Amniotic stem cell (primary cell): ENCODE measurements around the gene HTRA1.
A peak's percentile ranks its signal among the peaks of the same experiment; 100 is the strongest.

Experiments
- DNase-seq: peaks from one replicate; lab custom pipeline; 2025; lab: John Stamatoyannopoulos, UW

The HTRA1 gene

DNA sequence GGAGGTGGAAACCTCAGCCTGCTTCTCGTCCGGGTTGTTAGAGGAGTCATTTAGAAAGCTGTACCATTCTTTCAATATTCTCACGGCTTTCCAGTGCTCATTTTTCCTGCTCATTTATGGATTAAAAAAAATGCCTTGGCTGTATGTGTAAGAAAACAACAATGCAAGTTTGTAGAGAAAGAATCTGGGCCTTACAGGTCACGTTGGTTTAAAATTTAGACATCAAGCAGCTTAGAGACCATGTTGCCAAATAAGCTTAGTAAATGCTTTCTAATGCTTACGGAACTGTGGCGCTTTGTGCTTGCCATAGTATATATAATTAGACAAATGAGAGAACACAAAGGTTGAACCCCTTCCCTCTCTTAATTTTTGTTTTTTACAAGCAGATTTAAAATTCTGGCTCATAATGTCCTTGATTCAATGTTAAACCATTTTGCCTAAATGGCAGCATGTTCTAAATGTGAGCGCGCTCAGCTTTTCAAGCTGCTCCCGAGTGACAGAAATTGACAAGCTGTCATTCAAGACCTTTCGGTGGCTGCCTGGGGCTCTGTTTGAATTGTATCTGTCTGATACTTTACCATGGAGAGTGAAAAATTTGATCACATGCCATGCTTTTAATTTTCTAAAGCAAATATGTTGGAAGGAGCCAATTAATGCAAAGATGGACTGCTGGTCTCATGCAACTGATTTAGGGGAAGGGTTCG is 5.8 kb upstream of the HTRA1 start:
- no peak for DNase-seq

DNA sequence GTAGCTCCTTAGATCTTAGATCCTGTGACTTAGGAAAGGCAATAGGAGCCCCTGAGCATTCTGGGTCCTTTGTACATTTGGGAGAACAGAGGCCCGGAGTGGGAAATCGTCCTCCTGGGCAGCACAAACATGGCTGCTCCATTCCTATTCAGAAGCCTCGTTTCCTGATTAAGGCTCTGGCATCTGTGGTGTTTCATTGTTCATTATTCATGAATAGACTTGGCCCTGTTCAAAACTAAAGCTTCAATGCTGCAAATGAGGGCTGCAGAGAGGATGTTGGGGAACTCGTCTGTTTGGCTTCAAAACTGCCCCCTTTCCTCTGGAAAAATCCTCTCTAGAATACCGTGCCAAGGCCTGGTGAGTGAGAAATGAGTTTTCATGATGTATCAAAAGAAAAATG is 3.4 kb upstream of the HTRA1 start:
- no peak for DNase-seq

DNA sequence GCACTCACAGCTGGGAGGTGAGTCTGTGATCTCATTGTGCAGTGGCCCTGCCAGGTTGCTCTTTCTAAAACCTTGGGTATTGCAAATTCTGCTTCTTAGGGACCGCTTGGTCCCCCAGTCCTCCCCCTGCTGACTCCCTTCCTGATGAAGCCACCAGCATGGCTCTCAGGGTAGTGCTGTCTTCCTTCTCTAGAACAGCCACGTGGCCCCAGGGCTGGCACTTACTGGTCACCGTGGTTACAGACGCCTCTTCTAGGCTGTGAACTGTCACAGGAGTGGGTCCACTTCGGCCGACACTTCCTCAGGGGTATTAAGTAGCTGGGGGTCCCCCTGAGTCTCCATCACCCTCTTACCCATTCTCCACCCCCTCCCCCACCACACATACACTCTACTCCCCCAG is 2.7 kb upstream of the HTRA1 start:
- DNase-seq: no peak

DNA sequence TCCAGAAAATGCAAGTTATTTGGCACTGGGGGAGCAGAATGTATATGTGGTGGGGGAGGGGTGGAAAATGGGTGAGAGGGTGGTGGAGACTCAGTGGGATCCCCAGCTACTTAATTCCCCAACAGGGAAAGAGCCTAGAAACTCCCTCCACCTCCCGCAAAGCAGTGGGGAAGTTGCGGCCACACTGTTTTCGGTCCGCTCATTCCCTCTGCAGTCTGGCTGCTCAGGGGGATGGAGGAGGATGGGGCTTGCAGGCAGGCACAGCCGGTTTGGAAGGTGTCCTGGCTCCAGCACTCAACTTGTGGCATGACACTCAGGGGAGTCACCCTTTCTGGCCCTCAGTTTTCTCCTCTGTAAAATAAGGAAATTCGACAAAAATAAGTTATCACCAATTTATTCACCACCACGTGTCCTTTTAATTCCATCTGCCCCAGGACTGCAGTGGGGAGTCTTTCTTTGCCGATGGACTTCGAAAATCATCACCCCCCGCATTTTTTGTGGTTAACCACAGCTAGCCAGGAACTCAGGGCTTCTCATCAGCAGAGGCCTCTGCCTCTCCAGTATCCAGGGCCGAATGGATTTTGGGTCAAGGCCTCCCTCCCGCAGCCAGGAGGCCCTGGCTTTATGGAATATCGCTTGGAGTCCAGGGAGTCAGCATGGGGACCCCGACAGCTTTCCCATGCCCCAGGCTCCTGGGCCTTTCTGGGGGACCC is 1.6 kb upstream of the HTRA1 start:
- DNase-seq: no peak

DNA sequence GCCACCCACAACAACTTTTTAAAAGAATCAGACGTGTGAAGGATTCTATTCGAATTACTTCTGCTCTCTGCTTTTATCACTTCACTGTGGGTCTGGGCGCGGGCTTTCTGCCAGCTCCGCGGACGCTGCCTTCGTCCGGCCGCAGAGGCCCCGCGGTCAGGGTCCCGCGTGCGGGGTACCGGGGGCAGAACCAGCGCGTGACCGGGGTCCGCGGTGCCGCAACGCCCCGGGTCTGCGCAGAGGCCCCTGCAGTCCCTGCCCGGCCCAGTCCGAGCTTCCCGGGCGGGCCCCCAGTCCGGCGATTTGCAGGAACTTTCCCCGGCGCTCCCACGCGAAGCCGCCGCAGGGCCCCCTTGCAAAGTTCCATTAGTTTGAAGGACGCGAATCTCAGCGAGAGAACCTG is 461 bp upstream of the HTRA1 start:
- DNase-seq: no peak

DNA sequence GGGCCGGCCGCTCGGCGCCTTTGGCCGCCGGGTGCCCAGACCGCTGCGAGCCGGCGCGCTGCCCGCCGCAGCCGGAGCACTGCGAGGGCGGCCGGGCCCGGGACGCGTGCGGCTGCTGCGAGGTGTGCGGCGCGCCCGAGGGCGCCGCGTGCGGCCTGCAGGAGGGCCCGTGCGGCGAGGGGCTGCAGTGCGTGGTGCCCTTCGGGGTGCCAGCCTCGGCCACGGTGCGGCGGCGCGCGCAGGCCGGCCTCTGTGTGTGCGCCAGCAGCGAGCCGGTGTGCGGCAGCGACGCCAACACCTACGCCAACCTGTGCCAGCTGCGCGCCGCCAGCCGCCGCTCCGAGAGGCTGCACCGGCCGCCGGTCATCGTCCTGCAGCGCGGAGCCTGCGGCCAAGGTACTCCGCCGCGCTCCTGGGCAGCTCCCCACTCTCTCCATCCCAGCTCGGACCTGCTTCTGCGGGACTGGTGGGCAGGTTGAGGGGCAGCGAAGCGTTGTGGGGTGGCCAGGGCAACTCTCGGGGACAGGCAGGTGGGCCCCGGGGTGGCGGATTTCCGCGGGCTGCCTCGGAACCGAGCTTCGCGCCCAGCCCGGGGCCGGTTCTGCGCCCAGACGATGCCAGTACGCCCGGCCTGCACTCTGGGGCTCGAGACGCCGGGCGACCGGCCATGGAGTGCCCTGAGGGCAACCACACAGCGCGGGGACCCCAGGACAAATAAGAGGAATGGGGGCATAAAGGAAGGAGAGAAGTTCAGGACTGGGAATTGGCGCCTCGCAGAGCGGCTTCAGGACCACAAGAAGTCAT is 578 bp downstream of the HTRA1 start:
- no peak for DNase-seq

DNA sequence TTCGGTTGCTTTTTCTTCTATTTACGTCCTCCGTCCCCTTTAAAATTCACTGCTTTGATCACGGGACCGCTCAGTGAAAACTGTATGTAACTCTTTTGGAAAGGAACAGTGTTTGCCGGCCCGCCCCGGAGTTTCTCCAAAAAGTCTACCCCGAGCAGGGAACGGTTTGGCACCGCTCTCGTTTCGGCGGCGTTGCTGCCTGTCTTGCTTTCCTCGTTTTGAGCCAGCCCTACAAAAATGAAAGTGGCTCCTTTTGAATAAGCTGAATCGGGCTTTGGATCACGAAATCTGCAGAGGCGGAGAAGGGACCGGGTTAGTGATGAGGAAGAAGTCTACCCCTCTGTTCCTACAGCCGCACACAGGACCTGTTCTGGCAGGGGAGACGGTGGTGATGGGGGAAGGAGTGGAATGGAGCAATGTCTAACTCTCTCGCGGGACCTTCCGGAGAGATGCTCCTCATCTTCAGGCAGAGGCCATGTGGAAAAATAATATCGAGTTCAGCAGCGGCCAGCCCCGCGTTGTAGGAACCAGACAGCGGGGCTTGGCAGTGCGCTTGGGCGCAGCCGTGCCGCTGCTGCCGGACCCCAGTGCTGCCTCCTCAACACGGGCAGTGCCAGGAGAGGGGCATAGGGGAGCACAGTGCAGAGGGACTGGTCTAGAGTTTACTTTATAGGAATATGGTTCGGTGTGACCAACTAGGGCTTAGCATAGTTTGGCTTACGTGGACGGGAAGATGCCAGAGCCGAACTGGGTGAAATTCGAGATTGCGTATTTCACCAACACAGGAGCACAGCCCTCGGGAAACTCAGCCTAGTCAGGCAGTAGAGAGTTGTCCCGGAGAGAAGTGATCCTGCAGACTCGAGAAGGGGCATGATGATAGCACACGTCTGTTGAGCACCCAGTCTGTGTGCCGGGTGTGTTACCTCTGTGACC is 1.4 kb downstream of the HTRA1 start:
- DNase-seq: no peak

DNA sequence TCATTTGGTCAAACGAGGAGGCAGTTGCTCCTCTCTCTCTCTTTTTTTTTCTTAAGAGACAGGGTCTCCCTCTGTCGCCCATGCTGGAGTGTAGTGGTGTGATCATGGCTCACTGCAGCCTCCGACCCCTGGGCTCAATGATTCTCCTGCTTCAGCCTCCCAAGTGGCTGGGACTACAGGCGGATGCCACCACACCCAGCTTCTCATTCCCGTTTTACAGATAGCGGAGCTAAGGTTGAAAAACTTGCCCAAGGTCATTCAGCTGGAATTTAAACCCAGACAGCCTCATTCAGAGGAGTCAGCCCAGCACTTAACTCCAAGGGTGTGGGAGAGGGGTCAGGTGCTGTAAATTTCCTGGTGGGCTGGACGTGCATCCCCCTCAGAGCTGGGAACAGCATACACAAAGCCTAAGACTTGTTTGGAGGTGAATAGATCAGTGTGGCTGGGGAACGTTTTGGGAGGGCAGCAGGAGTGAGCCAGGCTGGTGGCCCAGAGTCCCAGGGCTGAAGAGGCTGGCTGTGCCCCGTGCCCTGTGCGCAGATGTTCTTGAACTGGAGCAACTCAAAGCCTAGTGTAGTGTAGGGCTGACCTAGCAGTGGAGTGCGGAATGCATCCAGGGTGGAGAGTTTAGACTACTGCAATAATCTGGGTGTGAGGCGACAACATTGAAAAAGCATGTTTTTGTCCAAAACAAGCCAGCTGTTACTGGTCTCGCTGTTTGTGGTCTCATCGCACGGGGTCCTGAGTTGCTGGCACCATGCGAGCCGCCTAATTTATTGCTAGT is 2.3 kb downstream of the HTRA1 start:
- DNase-seq: no peak

DNA sequence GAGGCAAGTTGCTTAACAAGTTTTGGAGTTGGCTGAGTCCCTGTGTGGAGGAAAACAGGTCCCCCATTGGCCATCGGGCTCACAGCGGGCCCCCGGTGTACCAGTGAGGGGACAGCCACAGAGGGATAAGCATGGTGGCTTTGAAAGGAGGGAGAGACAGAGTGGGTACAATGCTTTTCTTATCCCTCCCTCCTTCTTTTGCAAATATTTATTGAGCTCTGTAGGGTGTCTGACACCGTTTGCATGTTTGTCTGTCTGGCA is 2.8 kb downstream of the HTRA1 start:
- no peak for DNase-seq

DNA sequence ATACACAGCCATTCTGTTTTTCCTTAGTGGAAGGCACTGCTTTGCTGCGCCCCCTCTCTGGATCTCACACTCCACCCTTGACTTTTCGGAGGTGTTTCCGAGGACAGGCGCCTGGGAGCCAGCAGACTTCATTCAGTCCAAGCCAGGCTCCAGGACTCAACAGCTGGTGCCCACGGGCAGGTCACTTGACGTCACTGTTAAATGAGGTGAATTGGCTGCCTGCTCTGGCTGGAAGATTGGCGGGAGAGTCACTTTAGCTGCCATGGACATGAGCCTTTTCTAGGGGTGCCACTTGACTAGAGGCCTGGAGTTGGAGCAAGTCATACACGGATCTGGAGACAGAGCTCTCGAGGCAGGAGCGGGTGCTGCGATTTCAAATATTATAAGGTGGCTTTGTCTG is 3.2 kb downstream of the HTRA1 start:
- no peak for DNase-seq

DNA sequence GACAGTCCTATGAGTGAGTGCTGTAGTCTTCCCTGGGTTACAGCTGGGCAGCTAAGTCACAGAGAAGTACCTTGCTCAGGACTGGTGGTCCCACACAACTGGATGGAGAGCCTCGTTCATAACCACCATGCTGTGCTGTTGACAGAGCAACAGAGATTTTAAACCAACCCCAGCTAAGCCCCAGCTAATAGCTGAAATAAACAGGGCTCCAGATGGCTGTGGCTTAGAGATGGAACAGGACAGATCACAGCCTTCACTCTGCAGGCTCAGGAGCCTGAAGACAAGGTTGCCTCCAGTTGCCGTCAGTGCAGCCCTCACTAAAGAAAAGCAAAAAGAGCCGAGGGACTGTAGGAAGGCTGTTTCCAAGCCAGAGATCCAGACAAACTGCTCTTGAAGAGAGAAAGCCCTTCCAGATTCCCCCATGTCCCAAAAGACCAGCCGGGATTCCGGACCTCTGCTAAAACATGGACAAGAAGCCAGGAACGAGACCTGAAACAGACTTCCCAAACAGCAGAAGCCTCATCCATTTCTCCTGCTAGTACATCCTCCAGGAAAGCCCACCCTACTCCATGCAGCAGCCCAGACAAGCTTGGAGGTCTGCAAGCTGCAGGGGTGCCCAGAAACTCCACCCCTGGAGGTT is 4.2 kb downstream of the HTRA1 start:
- DNase-seq: no peak

DNA sequence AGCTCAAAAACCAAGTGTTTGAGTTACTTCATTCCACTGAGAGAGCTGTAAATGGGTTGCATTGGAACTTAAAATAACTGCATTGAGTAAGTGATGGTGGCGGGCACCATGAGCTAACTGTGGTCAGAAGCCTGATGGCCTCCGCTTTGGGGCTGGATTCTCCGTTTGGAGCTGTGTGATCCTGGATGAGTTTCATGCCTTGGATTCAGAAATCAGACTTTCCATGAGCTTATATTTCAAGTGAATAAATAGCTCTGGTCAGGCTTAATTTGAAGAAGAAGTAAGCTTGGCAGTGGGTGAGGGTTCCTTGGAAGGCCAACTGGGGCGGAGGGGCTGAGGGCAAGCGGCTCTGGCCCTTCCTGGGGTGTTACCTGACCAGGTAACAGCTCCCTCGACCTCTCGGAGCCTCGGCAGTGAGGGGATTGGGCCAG is 5.6 kb downstream of the HTRA1 start:
- no peak for DNase-seq

DNA sequence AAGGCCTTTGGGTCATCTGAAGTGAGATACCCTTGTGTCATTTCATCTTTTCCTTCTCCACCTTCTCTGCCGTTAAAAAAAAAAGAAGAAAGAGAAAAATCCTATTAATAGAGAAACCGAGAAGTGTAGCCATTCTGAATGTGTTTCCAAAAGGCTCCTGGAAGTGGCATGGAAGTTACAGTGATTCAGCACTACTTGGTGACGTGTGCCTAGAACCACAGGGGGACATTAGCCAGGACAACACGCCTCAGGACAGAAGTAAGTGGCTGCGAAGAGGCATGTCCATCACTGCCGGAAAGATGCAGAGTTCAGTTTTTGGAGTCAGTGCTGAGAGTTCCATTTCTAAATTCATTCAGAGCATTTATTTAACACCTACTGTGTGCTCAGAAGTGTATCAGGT is 6.3 kb downstream of the HTRA1 start:
- DNase-seq: no peak

DNA sequence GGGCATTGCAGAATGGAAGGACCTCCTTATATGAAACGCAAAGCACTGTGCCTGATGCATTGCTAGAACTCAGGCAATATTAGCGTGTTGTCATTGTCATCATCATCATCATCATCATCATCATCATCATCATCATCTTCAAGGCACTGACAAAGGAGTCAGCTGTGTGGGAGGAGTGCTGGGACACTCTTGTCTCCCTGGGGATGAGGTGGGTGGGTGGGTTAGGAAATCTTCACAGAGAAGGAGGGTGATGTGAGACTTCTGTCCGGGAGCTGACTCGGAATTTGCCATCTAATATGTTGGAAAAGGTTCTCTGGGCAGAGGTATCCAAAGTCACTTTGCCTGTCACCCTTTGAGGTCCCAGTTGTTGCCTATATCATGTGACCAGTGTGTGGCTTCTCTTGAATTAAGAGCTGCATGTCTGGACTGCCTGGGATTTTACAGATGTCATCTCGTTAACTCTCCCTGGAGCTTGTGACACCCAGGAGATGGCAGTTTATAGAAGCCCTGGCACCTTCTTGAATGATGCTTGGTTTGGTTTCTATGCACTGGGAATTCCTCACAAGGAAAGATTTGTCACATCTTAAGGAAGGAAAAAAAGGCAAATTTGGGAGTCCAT is 7.1 kb downstream of the HTRA1 start:
- no peak for DNase-seq

DNA sequence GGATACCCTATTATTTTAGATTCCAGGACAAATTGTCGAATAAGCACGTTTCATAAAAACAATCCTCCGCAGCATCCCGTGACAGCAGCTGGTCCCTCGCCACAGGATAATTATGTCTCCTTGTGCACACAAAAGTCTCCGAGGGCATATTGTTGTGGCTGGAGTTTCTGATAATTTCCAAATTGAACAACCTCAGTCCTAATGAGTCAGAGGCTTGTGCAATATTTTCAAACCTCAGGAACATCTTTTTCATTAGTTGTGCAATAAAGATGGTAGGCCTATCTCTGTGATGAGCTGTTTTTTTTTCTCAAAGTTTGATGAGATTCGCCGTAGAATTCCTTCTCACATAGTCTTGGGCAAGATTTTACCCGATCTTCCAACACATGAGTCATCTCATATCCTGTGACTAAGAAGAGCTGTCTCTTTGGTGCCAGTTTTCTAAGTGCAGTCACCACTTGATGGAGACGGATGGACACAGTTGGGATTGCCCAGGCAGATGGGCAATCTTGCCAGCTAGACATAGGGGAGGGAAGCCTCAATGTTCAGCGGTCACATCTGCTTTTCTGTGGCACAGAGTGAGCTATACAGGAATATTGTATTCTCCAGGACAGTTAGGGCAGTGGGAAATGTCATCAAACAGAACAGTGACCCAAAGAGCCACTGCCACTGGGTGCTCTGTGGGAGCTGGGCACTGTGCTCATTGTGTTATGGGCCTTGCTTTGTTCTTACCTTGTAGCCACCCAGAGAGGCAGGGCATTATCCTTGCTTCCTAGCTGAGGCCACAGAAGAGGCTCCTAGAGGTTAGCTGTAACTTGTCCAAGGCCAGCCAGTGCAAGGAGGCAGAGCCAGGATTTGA is 7.8 kb downstream of the HTRA1 start:
- DNase-seq: peak; percentile 90

DNA sequence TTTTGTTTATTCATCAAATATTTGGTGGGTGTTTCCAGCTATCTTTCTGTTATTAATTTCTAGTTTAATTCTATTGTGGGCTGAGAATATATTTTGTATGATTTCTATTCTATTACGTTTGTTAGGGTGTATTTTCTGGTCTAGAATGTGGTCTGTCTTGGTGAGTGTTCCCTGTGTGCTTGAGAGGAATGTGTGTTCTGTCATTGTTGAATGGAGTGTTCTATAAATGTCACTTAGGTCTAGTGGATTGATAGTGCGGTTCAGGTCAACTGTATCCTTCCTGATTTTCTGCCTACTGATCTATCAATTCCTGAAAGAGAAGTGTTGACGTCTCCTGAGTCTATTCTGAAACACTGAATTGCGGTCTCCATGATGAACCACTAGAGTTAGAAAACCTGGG is 8.5 kb downstream of the HTRA1 start:
- no peak for DNase-seq

DNA sequence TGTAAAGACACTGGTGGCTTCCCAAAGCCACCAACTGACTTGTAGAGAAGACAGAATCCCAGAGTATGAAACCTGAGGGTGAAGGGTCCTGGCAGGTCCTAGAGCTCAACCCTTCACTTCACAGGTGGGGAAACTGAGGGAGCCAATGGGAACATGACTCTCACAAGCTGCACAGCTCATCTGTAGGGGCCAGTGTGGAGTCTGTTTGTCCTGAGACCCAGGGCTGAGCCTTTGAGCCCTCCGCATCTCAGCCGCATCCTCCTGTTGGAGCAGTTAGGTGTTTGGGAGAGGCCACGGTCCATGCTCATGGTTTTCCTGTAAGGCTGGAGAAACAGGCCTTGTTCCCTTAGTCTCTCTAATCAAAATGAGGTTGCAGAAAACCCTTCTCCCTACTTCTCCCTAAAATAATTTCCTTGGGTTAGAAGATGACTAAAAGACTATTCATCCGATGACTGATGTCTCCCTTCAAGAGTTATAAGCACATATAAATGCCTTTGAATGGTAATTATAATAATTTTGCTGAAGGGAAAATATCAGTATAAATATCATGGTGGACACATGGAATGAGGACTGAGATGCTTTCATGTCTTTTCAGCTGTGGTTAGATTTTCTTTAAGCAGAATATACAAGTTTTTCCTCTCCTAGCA is 10.3 kb downstream of the HTRA1 start:
- DNase-seq: no peak

DNA sequence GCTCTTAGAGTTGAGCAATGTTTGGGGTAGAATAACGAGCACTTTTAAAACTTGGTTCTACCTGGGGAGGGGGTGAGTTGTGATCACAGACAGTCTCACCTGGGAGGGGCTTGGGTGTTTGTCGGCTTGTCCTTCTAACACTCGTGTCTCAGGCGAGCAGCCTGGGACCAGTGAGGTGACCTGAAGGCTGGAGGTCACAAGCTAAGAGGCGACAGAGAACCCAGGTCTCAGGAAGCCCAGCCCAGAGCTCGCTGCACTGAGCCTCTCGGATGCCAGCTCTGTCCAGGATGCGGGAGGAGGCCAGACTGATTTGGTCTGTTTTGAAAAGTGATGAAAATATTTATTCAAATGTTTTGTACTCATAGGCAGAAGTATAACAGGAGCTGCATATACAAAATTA is 11.8 kb downstream of the HTRA1 start:
- no peak for DNase-seq
